Fibroblast of skin of left quadriceps (primary cell): ENCODE measurements around the gene TRUB1.
A peak's percentile ranks its signal among the peaks of the same experiment; 100 is the strongest.
"Not testable (repeated sequence)": the region's sequence is repeated elsewhere in the genome, so short reads cannot be mapped to it uniquely, and the experiment has no call there.

ENCODE experiments used
- DNase-seq, 2 experiments: peaks; one replicate each; pipeline ENCODE4 v3.0.0-alpha.2; 2013; ENCODE audit warnings: low read depth in 2 of 2

TRUB1 gene

DNA sequence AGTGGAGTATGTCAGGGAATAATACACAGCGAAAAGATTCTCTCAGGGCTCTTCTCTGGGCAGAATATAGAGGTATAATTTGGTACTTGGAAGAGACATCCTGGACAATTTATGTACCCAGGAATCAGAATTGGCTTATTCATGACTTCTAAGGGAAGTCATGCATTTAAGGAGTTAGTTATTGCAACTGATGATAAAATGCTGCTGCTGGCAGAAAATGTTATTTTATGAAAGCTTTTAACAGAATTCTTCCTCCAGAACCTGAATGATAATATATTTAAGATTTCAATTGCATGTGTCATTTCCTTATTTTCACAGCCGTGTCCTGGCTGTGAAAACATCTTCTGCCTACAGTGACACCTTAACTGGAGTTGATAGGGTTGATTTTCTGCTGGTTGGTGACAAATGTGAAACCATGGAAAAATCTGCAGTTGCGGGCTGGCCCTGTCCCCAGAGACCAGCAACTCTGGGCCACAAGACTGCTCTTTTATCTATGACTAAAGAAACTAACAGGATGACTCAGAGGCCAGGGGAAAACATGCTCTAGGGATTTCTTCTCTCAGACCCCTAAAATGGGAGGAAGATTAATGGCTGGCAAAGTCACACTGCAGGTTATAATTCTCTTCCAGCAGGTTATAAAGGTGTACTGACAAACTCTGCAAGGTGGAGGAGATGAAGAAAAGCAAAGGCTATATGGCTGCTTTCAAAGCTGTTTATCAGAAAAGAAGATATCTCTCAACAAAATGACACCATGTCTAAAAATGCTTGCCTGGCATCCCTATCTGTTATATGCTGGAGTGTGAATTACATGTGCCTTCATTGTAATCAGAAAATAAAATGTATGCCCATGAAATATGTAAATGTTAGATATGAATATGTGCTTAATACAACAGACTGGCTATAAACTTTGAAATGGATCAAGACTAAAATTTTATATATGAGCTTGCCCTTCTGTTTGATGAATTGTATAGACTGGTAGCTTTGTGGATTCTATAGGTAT lies 12.1 kb upstream of the TRUB1 start:
- no peak for DNase-seq

DNA sequence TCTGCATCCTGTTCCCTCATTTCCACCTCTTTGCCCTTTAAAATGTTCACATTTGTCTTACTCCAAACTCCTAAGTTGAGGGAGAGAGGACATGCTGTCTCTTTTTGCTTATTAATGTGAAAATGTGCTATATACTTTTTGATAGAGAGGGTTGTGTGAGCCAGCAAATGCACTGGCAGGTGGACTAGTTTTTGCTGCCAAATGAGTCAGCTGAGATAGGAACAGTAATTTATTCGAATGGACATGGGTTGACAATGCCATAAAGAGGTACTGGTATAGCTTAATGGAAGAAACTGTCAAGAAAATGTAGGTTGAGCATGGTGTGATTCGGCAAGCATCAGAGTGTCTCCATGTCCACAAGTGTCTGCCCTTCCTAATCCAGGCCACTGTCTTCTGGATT lies 9.2 kb upstream of the TRUB1 start:
- no peak for DNase-seq

DNA sequence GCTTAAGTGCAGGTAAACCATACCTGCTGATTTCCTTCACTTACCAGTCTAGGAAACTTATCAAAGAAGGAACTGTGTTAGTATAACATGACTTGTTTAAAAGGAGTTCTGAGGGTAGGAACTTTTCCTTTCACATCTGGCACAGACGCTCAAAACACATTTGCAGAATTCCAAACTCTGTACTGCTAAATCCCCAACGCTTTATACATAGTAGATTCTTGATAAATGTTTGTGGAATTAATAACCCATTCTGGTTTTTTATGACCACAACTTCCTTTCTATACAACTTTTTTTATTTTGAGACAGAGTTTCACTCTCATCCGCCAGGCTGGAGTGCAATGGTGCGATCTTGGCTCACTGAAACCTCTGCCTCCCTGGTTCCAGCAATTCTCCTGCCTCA lies 7.7 kb upstream of the TRUB1 start:
- DNase-seq: peak; percentile 46 to 49

DNA sequence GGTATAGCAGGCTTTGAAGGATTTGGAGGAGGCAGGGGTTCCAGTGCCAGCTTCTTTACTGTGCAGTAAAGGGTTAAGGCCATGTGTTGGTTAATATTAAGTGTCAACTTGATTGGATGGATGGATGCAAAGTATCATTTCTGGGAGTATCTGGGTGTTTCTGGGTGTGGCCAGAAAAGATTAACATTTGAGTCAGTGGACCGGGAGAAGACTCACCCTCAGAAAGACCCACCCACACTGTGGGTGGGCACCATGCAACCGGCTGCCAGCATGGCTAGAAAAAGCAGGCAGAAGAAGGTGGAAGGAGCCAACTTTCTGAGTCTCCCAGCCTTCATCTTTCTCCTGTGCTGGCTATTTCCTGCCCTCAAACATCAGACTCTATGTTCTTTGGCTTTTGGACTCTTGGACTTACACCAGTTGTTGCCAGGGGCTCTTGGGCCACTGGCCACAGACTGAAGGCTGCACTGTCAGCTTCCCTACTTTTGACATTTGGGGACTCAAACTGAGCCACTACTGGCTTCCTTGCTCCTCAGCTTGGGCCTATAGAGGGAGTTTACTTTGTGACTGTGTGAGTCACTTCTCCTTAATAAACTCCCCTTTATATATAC lies 6.8 kb upstream of the TRUB1 start:
- DNase-seq: no peak

DNA sequence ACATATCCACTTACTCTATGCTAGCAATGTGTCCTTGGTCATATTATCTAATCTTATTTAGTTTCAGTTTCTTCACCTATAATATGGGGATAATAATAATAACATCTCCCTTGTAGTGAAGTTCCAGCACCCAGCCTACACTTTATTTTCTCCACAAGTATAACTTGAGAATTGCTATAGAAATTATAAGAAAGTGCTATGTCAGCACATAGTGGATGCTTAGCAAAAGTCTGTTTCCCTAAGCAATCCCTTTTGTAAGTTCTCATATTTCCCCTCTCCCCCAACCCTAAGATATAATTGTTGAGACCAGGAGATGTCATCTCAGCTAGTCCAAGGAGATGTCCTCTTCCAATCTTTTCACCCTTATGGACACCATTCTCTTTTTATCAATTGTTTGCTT lies 5.8 kb upstream of the TRUB1 start:
- no peak for DNase-seq

DNA sequence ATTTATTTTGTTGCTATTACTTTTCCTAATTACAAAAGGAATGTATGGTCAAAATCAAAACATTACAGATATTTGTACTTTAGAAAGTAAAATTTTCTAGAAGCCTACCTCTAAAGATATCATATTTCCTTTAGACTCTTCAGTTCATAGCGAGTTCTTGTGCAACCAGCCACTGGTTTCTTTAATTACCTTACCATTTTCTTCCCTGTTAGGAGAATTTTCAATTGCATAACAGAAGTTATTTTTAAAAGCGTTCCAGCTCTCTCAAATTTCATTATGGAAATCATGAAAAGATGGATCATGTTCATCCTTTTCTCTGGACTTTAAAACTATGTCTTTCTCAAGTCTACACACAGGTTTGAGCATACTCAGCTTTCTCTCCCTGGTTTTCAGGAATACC lies 5.0 kb upstream of the TRUB1 start:
- DNase-seq: no peak

DNA sequence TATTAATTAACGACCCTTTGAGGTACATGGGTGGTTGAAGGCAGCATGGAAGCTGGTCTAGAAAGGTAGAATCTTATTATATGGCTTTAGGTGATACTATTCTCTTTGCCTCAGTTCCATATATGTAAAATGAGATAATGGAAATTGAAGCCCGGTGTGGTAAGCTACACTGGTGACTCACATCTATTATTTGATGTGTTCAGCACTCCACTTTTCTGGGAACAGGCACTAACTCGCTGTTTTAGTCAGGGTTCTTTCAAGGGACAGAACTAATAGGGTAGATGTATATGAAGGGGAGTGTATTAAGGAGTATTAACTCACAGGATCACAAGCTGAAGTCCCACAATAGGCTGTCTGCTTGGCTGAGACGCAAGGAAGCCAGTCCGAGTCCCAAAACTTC lies 4.4 kb upstream of the TRUB1 start:
- DNase-seq: no peak

DNA sequence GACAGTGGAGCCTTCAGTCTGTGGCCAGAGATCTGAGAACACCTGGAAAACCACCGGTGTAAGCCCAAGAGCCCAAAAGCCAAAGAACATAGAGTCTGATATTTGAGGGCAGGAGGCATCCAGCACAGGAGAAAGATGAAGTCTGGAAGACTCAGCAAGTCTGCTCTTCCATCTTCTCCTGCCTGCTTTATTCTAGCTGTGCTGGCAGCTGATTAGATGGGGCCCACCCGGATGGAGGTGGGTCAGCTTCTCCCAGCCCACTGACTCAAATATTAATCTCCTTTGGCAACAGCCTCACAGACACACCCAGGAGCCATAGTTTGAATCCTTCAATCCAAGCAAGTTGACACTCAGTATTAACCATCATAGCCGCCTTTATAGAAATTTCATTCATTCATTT lies 4.0 kb upstream of the TRUB1 start:
- not testable (repeated sequence) for DNase-seq

DNA sequence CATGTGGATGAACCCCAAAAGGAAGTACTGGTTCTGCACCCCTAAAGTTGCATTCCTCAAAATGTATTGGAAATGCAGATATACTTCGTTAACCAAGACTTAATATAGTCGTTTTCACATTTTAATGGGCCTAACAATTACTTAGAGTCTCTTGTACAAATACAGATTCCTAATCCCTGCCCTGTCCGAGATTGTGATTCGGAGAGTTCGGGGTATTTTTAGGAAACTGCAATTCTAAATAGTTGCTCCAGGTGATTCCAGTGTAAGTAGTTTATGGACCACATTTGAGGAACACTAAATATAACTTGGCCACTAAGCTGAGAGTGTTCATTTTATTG lies 830 bp downstream of the TRUB1 start:
- DNase-seq: no peak

DNA sequence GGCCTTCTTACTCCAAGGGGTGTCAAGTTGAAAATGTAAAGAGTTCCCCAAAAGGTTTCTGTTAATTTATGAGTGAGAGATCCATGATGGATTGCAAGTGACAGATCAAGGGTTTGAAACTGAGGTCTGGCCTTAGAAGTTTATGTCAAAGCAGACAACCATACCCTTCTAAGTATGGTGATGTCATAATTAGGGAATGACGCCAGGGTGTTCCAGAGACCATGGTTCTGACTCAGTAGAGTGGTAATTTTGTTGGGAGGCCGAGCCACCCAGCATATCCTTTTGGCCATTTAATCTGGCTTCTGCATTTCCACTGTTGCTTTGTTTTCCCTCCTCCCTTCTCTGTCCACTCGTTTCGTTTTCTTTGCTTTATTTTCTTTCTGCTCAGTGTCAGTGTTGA lies 2.7 kb downstream of the TRUB1 start:
- DNase-seq: no peak

DNA sequence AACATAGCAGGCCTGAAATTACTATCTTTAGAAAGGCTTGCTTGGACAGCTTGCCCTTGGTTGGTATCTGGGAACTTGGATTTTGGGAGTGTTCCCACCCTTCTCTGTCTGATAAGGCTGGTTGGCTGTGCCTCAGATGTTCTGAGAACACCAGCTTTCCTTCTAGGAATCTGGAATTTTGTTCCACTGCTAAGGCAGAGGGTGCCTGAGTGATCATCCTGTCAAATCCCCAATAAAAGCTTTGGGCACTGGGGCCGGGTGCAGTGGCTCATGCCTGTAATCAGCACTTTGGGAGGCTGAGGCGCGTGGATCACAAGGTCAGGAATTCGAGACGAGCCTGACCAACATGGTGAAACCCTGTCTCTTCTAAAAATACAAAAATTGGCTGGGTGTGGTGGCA lies 5.0 kb downstream of the TRUB1 start:
- DNase-seq: no peak

DNA sequence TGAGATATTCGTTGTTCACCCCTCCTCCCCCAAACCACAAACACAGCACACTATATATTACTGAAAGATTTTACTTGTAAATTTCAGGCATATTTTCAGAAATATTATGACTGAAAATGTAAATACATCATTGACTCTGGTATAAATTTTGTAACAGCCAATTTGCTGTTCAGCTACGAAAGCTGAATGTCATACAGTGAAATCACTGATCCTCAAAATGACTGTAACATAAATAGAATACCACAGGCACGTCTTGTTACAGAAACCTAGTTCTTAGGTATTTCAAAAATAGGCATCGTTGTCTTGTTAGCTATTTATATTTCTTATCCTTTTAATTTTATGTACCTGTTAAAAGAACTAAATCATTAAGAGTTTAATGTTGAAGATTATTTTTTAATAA lies 15.1 kb downstream of the TRUB1 start:
- DNase-seq: no peak

DNA sequence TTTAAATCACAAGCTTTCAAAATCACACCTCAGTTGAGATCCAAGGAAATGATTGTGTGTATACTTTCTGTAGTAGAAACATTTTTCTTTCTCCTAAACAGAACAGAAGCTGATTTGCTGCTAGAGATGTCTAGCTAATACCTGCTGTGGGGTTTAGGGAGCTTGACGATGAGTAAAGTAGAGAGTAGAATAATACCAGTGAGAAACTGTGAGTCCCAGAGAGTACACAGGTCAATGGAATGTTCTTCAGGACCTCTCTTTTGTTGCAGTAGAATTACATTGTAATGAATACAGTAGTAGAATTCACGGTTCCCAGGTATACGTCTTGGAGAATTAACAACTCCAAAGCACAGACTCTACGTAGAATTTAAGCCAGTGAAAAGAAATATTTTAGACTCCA lies 18.0 kb downstream of the TRUB1 start:
- no peak for DNase-seq

DNA sequence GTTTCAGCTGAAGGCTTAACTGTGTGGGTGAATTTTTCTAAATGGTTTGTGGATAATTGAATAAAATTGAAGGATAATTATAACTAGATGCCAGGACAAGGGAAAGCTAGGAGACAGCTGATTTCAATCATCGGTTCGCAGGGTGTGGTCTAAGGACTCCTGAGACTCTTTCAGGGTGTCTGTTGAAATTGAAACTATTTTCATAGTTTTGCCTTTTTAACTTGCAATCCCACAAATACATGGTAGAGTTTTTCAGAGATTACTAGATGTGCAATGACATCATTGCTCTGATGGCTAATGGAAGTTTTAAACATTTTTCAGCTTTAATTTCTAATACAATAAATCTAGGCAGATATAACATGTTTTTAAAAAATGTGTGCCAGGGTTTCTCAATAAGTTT lies 18.5 kb downstream of the TRUB1 start:
- DNase-seq: no peak

DNA sequence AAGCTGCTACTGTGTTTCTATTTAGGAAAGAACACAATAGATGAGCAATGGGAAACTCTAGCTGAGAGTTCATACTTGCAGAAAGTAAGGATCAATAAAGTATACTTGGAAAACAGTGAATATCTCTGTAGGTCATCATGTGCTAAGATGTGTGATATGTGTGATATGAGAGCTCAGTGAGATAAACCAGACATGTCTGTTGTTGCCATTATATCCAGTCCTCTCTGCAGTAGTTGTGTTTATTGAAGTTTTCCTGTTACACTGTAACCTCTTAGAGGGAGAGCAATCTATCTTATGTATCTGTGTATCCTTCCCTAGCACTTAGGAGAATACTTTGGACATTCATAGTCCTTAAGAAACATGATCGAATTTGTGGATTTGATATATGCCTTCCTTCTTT lies 19.1 kb downstream of the TRUB1 start:
- no peak for DNase-seq

DNA sequence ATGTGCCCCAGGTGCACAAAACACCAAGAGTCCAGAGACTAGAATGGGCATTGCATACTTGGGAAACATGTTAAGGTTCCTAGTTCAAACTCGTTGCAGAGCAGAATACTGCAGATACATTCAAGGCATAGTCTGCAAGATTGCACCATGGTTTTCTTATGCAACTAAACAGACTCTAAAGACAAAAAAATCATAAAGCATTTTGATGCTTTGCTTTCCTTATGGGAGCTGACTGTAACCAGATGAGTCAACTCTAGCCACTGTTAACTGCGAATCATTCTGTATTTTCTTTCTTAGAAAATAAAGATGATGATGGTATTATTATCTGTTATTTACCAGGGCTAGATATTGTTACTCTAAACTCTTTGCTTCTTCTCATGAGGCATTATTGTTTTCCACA lies 19.7 kb downstream of the TRUB1 start:
- DNase-seq: peak in 1 of 2 experiments; percentile 14

DNA sequence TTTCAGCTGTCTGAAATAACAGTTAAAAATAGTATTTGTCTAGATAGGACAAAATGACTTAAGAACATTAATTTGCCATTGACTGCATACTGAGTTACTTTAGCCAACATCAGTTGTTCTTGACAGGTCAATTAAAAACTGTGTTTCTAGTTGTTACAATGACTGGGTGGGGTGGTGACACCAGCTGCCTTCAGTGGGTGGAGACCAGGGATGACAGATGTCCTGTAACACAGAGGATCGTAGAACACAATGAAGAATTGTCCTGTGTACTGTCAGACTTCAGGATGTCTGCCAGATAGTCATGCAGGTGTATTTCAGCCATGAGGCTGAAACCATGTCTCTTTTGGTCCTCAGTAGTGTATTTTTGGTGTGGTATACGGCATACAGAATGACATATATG lies 24.4 kb downstream of the TRUB1 start:
- DNase-seq: no peak

DNA sequence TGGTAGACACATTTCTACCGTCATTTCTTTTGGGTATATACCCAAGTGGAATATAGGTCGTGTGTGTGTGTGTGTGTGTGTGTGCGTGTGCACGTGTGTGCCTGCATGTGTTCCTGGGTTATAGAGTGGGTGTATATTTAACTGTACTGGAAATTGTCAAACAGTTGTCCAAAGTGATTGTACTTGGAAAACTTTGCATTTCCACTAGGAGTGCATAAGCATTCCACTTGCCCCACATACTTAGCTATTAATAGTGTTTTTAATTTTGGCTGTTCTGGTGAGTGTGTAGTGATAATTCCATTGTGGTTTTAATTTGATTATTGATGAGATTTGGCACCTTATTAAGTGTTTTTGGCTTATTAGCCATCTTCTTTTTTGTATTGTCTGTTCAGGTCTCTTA lies 25.9 kb downstream of the TRUB1 start:
- no peak for DNase-seq

DNA sequence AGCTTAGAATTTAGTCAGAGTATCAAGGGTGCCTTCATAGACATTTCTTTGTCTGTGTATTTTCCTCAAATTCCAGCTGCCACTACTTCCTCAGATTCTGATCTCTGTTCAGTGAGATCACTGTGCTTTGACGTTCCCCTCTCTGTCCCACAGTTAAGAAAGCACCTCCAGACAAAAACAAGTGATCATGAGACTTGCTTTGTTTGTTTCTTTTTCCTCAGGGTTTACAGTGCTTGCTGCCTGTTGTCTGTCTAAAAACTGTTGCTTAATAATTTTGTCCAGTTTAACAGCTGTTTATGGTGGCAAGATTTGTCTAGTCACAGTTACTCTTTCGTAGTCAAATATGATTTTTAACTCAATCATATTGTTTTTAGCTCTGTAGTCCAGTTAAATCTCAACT lies 29.1 kb downstream of the TRUB1 start:
- no peak for DNase-seq

DNA sequence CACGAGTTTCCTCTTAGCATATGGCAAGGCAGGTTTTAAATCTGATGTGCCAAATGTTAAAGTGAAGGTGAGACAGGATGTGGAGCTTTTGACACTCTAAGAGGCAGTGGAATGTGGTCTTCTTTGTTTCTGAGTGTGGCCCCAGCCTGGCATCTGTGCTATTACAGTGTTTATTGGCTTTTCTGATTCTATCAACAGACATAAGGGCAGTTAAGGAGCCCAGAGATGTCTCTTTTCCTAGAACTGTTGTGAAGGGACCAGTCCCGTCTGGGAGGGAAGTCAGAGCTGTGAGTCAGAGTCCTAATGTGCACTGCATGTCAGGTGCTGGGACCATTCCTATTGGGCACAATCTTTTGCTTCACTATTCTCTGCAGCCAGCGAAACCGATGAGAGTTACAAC lies 32.5 kb downstream of the TRUB1 start:
- no peak for DNase-seq

DNA sequence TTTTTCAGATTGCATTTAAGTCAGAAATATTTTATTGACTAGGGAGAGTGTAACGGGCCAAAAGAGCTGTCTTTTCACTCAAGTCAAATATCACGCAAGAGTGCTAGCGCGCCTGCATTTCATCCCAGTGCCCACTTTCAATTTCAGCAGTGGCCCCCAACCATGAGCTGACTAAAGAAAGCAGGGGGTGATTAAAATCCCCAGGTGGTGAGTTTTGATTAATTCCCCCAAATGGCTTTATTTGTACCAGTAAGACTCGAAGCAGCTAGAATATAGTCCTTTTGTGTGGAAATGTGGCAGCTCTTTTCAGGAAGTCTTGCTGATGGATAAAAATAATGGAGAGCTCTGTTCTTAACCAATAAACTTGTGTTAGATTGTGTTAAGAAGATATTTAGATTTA lies 35.3 kb downstream of the TRUB1 start:
- no peak for DNase-seq

DNA sequence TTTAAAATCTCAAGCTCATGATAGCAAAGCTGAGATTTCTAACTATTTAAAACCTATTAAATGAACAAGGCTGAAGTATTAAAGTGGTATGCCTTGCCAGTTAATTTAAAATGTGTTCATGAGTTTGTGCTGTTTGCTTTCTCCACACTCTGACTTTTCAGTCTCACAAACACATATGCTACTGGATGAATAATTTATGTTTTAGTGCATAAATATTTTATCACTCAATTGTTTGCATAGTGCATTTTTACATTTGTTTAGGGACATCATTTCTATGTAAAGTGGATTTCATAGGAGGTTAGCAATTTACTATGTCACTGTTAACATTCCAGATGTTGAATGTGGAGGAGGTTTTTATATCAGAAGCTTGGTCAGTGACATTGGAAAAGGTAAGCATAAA lies 36.0 kb downstream of the TRUB1 start:
- no peak for DNase-seq

DNA sequence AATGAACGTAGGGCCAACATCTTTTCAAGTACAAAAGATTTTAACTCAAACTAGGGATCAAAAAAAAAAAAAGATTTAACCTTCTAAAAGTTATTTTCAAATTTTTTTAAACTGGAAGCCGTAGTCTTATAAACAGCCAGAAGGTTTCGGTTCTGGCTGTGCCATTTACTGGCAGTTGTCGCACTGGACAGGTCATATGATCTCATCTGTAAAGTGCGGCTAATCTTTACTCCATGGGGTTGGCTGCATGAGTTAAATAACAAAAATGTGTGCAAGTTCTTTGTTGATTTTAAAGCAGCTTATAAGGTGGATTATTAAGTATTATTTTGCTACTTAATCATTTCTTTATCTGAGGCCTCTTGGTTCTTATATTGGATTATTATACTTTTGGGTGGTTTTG lies 36.6 kb downstream of the TRUB1 start:
- no peak for DNase-seq

DNA sequence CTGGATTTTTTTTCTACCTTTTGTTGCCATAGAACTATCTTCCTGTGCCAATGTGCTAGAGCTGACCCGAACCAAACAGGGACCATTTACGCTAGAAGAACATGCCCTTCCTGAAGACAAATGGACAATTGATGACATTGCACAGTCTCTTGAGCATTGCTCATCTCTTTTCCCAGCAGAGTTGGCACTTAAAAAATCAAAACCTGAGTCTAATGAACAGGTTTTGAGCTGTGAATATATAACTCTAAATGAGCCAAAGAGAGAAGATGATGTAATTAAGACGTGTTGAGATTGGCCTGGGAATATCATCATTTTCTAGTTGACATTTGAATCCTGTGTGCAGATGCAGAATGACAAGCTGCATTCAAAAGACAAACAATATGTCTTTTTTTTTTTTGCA lies 37.1 kb downstream of the TRUB1 start:
- DNase-seq: no peak
